Smooth muscle cell (in vitro differentiated cells): ENCODE data around the gene ZNF654. TPM values are rescaled to one million over a fixed set of nuclear protein-coding genes. Genes with fewer than 3 reads are reported as not detected.

Experiments
- DNase-seq: peaks from one replicate; lab custom pipeline; 2025; ENCODE audit not compliant: unreplicated experiment; lab: John Stamatoyannopoulos, UW
- H2AFZ ChIP-seq: fragments of 200-600 bp; sonication (generic); 2 replicates; pipeline ENCODE4 v1.6.0; 2016; ENCODE audit warnings: antibody characterized with exemption, low read depth, mild to moderate bottlenecking
- H3F3A ChIP-seq: fragments of 200-600 bp; sonication (generic); 2 replicates; pipeline ENCODE4 v1.6.0; 2017; ENCODE audit warnings: antibody characterized with exemption, low read depth
- H3K27ac ChIP-seq: fragments of 200-600 bp; sonication (generic); 2 replicates; pipeline ENCODE4 v1.5.1; 2016; ENCODE audit warnings: low read depth, mild to moderate bottlenecking
- H3K27me3 ChIP-seq: fragments of 200-600 bp; sonication (generic); 2 replicates; pipeline ENCODE4 v1.6.1; 2016; ENCODE audit warnings: low read depth, mild to moderate bottlenecking
- H3K36me3 ChIP-seq: fragments of 200-600 bp; sonication (generic); 2 replicates; pipeline ENCODE4 v1.5.1; 2016; ENCODE audit warnings: low read depth
- H3K4me1 ChIP-seq: fragments of 200-600 bp; sonication (generic); 2 replicates; pipeline ENCODE4 v1.5.1; 2016; ENCODE audit warnings: low read depth
- H3K4me2 ChIP-seq: fragments of 200-600 bp; sonication (generic); 2 replicates; pipeline ENCODE4 v1.6.0; 2016; ENCODE audit warnings: mild to moderate bottlenecking
- H3K4me3 ChIP-seq: fragments of 200-600 bp; sonication (generic); 2 replicates; pipeline ENCODE4 v1.5.1; 2016; ENCODE audit warnings: mild to moderate bottlenecking
- H3K79me2 ChIP-seq: fragments of 200-600 bp; sonication (generic); 2 replicates; pipeline ENCODE4 v1.6.0; 2016; ENCODE audit warnings: low read depth, mild to moderate bottlenecking
- H3K9ac ChIP-seq: fragments of 200-600 bp; sonication (generic); 2 replicates; pipeline ENCODE4 v1.6.0; 2016; ENCODE audit warnings: low read depth
- H3K9me3 ChIP-seq: fragments of 200-600 bp; sonication (generic); replicated peaks from 2 replicates; pipeline ENCODE4 v1.5.1; 2016; ENCODE audit warnings: low read depth
- H4K20me1 ChIP-seq: fragments of 200-600 bp; sonication (generic); 2 replicates; pipeline ENCODE4 v1.6.0; 2016; ENCODE audit warnings: low read depth
- CTCF ChIP-seq: fragments of 200-600 bp; sonication (generic); IDR thresholded peaks from 2 replicates; pipeline ENCODE4 v1.5.1; 2017; ENCODE audit warnings: borderline replicate concordance, mild to moderate bottlenecking, antibody characterized with exemption; ENCODE audit not compliant: insufficient read depth, poor library complexity, severe bottlenecking
- WGBS: methylation state at CpG from one replicate; pipeline ENCODE4 v1.1.7; 2016; ENCODE audit warnings: low lambda C conversion rate; 5-methylcytosine and 5-hydroxymethylcytosine counted together
- polyA plus RNA-seq: library from polyadenylated mRNA; unstranded; fragments of >200 nt; fragmentation: Nextera tagmentation; extraction: Ambion mirVana; gene quantifications from 2 replicates; pipeline ENCODE4 v1.2.1, GENCODE V29; 2016
- total RNA-seq: library from RNA; depleted of rRNA; stranded (reverse); fragments of >200 nt; gene quantifications from 2 replicates; pipeline ENCODE4 v1.2.3, GENCODE V29; 2014

Gene ZNF654
- total and polyA plus RNA-seq, 2 experiments from 2014 or later, result 4.9 to 21.2 TPM

GRCh38 chr3:88058306-88058580 lies 812 bp upstream of the ZNF654 start:
- no peak for DNase-seq
- Histone ChIP-seq H3K4me3 (peak overlapping the region; percentile 95), H3K4me2 (peak overlapping the region; percentile 90), H3K27me3 (no peaks in the 10 kb centered on the region), H3K79me2 (peaks cover 64% of the 10 kb centered on the region), H3F3A (peaks cover 11% of the 10 kb centered on the region), H3K36me3 (peaks cover 9% of the 10 kb centered on the region), H3K4me1 (peaks cover 40% of the 10 kb centered on the region), H2AFZ (peak overlapping the region; percentile 82), H3K9ac (peak overlapping the region; percentile 95), H3K9me3 (no peaks in the 10 kb centered on the region), H3K27ac (peak overlapping the region; percentile 92), H4K20me1 (peaks cover 61% of the 10 kb centered on the region)
- no peak for TF ChIP-seq CTCF
- WGBS, result 0% methylated on average over 21 of the region's 24 CpGs

GRCh38 chr3:88059380-88060170 lies 520 bp downstream of the ZNF654 start:
- H3K9ac ChIP-seq, result peak overlapping the region; percentile 91
- no peak for TF ChIP-seq CTCF
- no peaks in the 10 kb centered on the region for H3K27me3 ChIP-seq
- no peaks in the 10 kb centered on the region for H3K9me3 ChIP-seq
- no peak for DNase-seq
- H3K79me2 ChIP-seq, result peaks cover 77% of the 10 kb centered on the region
- WGBS, result under 1% methylated on average over 43 of the region's 45 CpGs
- peaks cover 47% of the 10 kb centered on the region for H3K4me1 ChIP-seq
- H3K27ac ChIP-seq, result peak overlapping the region; percentile 74
- H3F3A ChIP-seq, result peaks cover 4% of the 10 kb centered on the region
- H3K36me3 ChIP-seq, result peaks cover 9% of the 10 kb centered on the region
- peaks cover 73% of the 10 kb centered on the region for H4K20me1 ChIP-seq
- peak overlapping the region; percentile 97 for H3K4me2 ChIP-seq
- H3K4me3 ChIP-seq, result peak overlapping the region; percentile 95
- peak overlapping the region; percentile 82 for H2AFZ ChIP-seq

GRCh38 chr3:88061746-88062145 lies 2.7 kb downstream of the ZNF654 start:
- Histone ChIP-seq H3K4me1 (peaks cover 44% of the 10 kb centered on the region), H4K20me1 (peaks cover 76% of the 10 kb centered on the region), H3K27me3 (no peaks in the 10 kb centered on the region), H3K4me3 (peak overlapping the region; percentile 95), H3K27ac (peak overlapping the region; percentile 9), H3K9me3 (no peaks in the 10 kb centered on the region), H3F3A (peaks cover 3% of the 10 kb centered on the region), H3K4me2 (peak overlapping the region; percentile 97), H3K36me3 (peaks cover 3% of the 10 kb centered on the region), H3K9ac (no peak overlapping the region), H3K79me2 (peaks cover 91% of the 10 kb centered on the region), H2AFZ (no peak overlapping the region)
- WGBS, result 86% methylated on average over 1 of the region's 1 CpG
- no peak for DNase-seq
- TF ChIP-seq CTCF, result no peak

GRCh38 chr3:88075072-88075471 lies 16.0 kb downstream of the ZNF654 start:
- Histone ChIP-seq H3K9ac (no peak overlapping the region), H3K27ac (no peak overlapping the region), H3K4me1 (no peaks in the 10 kb centered on the region), H3K9me3 (no peaks in the 10 kb centered on the region), H3K79me2 (peaks cover 96% of the 10 kb centered on the region), H3F3A (no peaks in the 10 kb centered on the region), H3K4me2 (no peak overlapping the region), H2AFZ (no peak overlapping the region), H3K36me3 (no peaks in the 10 kb centered on the region), H3K27me3 (no peaks in the 10 kb centered on the region), H3K4me3 (no peak overlapping the region), H4K20me1 (peaks cover 94% of the 10 kb centered on the region)
- DNase-seq, result no peak
- no peak for TF ChIP-seq CTCF
- 88% methylated on average over 2 of the region's 2 CpGs for WGBS
